ENCODE measurements around the gene ALMS1. TPM values are rescaled to one million over a fixed set of nuclear protein-coding genes. Genes with fewer than 3 reads are reported as not detected.

ALMS1 gene
- total RNA-seq, 6 donors from 2014 or later, result 15.2 to 56.6 (median 25.7) TPM

DNA sequence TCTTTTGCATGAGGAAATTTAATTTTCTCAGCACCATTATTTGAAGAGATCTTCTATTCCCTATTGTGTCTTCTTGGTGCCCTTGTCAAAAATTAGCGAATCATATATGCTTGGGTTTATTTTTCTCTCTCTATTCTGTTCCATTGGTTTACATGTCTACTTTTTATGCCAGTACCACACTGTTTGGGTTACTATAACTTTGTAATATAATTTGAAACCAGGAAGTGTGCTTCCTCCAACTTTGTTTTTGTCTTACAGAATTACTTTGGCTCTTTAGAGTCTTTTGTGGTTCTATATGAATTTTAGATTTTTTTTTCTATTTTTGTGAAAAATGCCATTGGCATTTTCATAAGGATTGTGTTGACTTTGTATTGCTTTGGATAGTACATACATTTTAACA lies 17.6 kb downstream of the ALMS1 start:
- TF ChIP-seq EP300 (IDR thresholded peaks at IDR 0.05), result no peak
- no peak for TF ChIP-seq POLR2AphosphoS5 (IDR thresholded peaks at IDR 0.05)
- TF ChIP-seq, protein P1, sequence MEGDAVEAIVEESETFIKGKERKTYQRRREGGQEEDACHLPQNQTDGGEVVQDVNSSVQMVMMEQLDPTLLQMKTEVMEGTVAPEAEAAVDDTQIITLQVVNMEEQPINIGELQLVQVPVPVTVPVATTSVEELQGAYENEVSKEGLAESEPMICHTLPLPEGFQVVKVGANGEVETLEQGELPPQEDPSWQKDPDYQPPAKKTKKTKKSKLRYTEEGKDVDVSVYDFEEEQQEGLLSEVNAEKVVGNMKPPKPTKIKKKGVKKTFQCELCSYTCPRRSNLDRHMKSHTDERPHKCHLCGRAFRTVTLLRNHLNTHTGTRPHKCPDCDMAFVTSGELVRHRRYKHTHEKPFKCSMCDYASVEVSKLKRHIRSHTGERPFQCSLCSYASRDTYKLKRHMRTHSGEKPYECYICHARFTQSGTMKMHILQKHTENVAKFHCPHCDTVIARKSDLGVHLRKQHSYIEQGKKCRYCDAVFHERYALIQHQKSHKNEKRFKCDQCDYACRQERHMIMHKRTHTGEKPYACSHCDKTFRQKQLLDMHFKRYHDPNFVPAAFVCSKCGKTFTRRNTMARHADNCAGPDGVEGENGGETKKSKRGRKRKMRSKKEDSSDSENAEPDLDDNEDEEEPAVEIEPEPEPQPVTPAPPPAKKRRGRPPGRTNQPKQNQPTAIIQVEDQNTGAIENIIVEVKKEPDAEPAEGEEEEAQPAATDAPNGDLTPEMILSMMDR (IDR thresholded peaks at IDR 0.05), result no peak
- no peak for TF ChIP-seq POLR2A (IDR thresholded peaks at IDR 0.05)
- WGBS, 2 donors, result 100% methylated on average over 1 of the region's 1 CpG
- peaks cover 0 to 6% (median 0%) of the 10 kb centered on the region in 4 donors for H3K36me3 ChIP-seq
- no peaks in the 10 kb centered on the region for H3K27me3 ChIP-seq
- H3K4me3 ChIP-seq, result no peak overlapping the region
- no peak for DNase-seq
- no peak overlapping the region for H3K27ac ChIP-seq
- ATAC-seq (ENCODE audit: low FRiP score in 2 of 2), result no peak
- no peaks in the 10 kb centered on the region for H3K4me1 ChIP-seq
- peaks cover 3 to 18% (median 7%) of the 10 kb centered on the region in 4 donors for H3K9me3 ChIP-seq

DNA sequence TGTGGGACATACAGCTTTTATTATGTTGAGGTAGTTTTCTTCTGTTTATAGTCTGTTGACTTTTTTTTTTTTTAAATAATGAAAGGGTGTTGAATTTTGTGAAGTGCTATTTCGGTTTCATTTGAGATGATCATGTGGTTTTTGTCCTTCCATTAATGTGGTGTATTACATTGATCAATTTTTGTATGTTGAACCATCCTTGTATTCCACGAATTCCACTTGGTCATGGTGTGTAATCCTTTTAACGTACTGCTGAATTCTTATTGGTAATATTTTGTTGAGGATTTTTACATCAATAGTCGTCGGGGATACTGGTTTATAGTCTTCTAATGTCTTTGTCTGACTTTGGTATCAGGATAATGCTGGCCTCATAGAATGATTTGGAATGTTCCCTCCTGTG lies 18.8 kb downstream of the ALMS1 start:
- DNase-seq (no peak), ATAC-seq (ENCODE audit: low FRiP score in 2 of 2) (no peak)
- Histone ChIP-seq H3K4me3 (no peak overlapping the region), H3K27ac (no peak overlapping the region), H3K27me3 (no peaks in the 10 kb centered on the region), H3K4me1 (no peaks in the 10 kb centered on the region), H3K36me3 (peaks cover 0 to 3% (median 0%) of the 10 kb centered on the region in 4 donors), H3K9me3 (peaks cover 0 to 11% (median 3%) of the 10 kb centered on the region in 4 donors)
- 95 to 97% methylated on average over 5 of the region's 5 CpGs for WGBS, 2 donors
- TF ChIP-seq EP300 (IDR thresholded peaks at IDR 0.05) (no peak), POLR2AphosphoS5 (IDR thresholded peaks at IDR 0.05) (no peak), POLR2A (IDR thresholded peaks at IDR 0.05) (no peak)
- TF ChIP-seq, protein P1 (IDR thresholded peaks at IDR 0.05), result no peak

DNA sequence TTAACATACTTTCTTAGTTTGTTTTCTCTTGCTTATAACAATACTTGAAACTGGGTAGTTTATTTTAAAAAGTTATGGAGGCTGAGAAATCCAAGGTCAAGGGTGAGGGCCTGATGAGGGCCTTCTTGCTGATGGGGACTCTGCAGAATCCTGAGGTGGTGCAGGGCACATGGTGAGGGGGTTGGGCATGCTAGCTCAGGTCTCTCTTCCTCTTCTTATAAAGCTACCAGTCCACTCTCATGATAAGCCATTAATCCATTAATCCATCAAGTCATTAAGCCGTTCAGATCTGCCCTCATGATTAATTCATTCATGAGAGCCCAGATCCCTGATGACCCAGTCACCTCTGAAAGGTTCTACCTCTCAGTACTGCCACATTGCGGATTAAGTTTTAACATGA lies 21.4 kb downstream of the ALMS1 start:
- no peak for ATAC-seq (ENCODE audit: low FRiP score in 2 of 2)
- Histone ChIP-seq H3K4me1 (no peaks in the 10 kb centered on the region), H3K4me3 (no peak overlapping the region), H3K27me3 (no peaks in the 10 kb centered on the region), H3K27ac (no peak overlapping the region), H3K9me3 (peaks cover 0 to 10% (median 2%) of the 10 kb centered on the region in 4 donors), H3K36me3 (no peaks in the 10 kb centered on the region)
- TF ChIP-seq, protein P1 (IDR thresholded peaks at IDR 0.05), result no peak
- TF ChIP-seq POLR2A (IDR thresholded peaks at IDR 0.05) (no peak), POLR2AphosphoS5 (IDR thresholded peaks at IDR 0.05) (no peak), EP300 (IDR thresholded peaks at IDR 0.05) (no peak)
- DNase-seq, result no peak
- 83 to 89% methylated on average over 2 of the region's 2 CpGs for WGBS, 2 donors

GRCh38 chr2:73408198-73408597 lies 22.6 kb downstream of the ALMS1 start:
- Histone ChIP-seq H3K4me3 (no peak overlapping the region), H3K36me3 (no peaks in the 10 kb centered on the region), H3K27ac (no peak overlapping the region), H3K27me3 (no peaks in the 10 kb centered on the region), H3K4me1 (no peaks in the 10 kb centered on the region), H3K9me3 (peaks cover 0 to 7% (median under 1%) of the 10 kb centered on the region in 4 donors)
- 72 to 79% methylated on average over 3 of the region's 3 CpGs for WGBS, 2 donors
- no peak for ATAC-seq (ENCODE audit: low FRiP score in 2 of 2)
- TF ChIP-seq, protein P1 (IDR thresholded peaks at IDR 0.05), result no peak
- no peak for TF ChIP-seq POLR2A (IDR thresholded peaks at IDR 0.05)
- no peak for TF ChIP-seq POLR2AphosphoS5 (IDR thresholded peaks at IDR 0.05)
- TF ChIP-seq EP300 (IDR thresholded peaks at IDR 0.05), result no peak
- DNase-seq, result no peak

- peaks cover 0 to 9% (median 4%) of the 10 kb centered on the region in 4 donors for H3K4me1 ChIP-seq
- no peak for ATAC-seq (ENCODE audit: low FRiP score in 2 of 2)
- no peaks in the 10 kb centered on the region for H3K27me3 ChIP-seq
- no peaks in the 10 kb centered on the region for H3K36me3 ChIP-seq
- no peak overlapping the region for H3K27ac ChIP-seq
- TF ChIP-seq EP300 (IDR thresholded peaks at IDR 0.05), result no peak
- TF ChIP-seq POLR2AphosphoS5 (IDR thresholded peaks at IDR 0.05), result no peak
- no peak for TF ChIP-seq POLR2A (IDR thresholded peaks at IDR 0.05)
- TF ChIP-seq, protein P1 (IDR thresholded peaks at IDR 0.05), result no peak
- H3K4me3 ChIP-seq, result no peak overlapping the region
- DNase-seq, result no peak
- 97 to 99% methylated on average over 3 of the region's 3 CpGs for WGBS, 2 donors
- no peaks in the 10 kb centered on the region for H3K9me3 ChIP-seq
These were observed 29.1 kb downstream of the ALMS1 start for GRCh38 chr2:73414696-73415095.
